Type B pancreatic cell (in vitro differentiated cells): ENCODE data around the gene SPEF1. TPM values are rescaled to one million over a fixed set of nuclear protein-coding genes. Genes with fewer than 3 reads are reported as not detected.

ENCODE experiments used
- DNase-seq: peaks from one replicate; pipeline ENCODE4 v3.0.0; 2021; ENCODE audit warnings: mixed read lengths; ENCODE audit not compliant: unreplicated experiment; ENCODE audit errors: extremely low spot score
- H3K27ac Mint-ChIP-seq: 2 replicates; pipeline ENCODE4 v1.8.0; 2021; ENCODE audit warnings: mild to moderate bottlenecking, mixed read lengths
- H3K27me3 Mint-ChIP-seq: 2 replicates; pipeline ENCODE4 v1.8.0; 2021; ENCODE audit warnings: mixed read lengths
- H3K36me3 Mint-ChIP-seq: 2 replicates; pipeline ENCODE4 v1.8.0; 2021; ENCODE audit warnings: mixed read lengths
- H3K4me1 Mint-ChIP-seq: one replicate; pipeline ENCODE4 v1.8.0; 2021; ENCODE audit warnings: mixed read lengths; ENCODE audit not compliant: unreplicated experiment
- H3K4me3 Mint-ChIP-seq: 2 replicates; pipeline ENCODE4 v1.8.0; 2021; ENCODE audit warnings: mild to moderate bottlenecking, mixed read lengths
- H3K9me3 Mint-ChIP-seq: 2 replicates; pipeline ENCODE4 v1.8.0; 2021; ENCODE audit warnings: mixed read lengths
- total RNA-seq: library from RNA; stranded (reverse); gene quantifications from 2 replicates; pipeline ENCODE4 v1.2.1, GENCODE V29; 2021; ENCODE audit warnings: low replicate concordance
- TF ChIP-seq, protein P1 (sequence below): fragments of 200-600 bp; sonication (generic); conservative IDR thresholded peaks from 2 replicates; pipeline ENCODE4 v1.5.0; 2021; ENCODE audit warnings: antibody characterized with exemption, mild to moderate bottlenecking

SPEF1 gene
- total RNA-seq, 1 donor from 2014 or later = 3.0 TPM

- DNase-seq = no peak
- Mint-ChIP-seq H3K36me3 (peaks cover 24% of the 10 kb centered on the region), H3K9me3 (no peaks in the 10 kb centered on the region), H3K27me3 (no peaks in the 10 kb centered on the region), H3K4me3 (no peak overlapping the region), H3K27ac (peak overlapping the region; percentile 48), H3K4me1 (peaks cover 32% of the 10 kb centered on the region)
- TF ChIP-seq, protein P1, sequence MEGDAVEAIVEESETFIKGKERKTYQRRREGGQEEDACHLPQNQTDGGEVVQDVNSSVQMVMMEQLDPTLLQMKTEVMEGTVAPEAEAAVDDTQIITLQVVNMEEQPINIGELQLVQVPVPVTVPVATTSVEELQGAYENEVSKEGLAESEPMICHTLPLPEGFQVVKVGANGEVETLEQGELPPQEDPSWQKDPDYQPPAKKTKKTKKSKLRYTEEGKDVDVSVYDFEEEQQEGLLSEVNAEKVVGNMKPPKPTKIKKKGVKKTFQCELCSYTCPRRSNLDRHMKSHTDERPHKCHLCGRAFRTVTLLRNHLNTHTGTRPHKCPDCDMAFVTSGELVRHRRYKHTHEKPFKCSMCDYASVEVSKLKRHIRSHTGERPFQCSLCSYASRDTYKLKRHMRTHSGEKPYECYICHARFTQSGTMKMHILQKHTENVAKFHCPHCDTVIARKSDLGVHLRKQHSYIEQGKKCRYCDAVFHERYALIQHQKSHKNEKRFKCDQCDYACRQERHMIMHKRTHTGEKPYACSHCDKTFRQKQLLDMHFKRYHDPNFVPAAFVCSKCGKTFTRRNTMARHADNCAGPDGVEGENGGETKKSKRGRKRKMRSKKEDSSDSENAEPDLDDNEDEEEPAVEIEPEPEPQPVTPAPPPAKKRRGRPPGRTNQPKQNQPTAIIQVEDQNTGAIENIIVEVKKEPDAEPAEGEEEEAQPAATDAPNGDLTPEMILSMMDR = no peak
Measured at GRCh38 chr20:3804254-3804751, 23.1 kb upstream of the SPEF1 start.

DNA sequence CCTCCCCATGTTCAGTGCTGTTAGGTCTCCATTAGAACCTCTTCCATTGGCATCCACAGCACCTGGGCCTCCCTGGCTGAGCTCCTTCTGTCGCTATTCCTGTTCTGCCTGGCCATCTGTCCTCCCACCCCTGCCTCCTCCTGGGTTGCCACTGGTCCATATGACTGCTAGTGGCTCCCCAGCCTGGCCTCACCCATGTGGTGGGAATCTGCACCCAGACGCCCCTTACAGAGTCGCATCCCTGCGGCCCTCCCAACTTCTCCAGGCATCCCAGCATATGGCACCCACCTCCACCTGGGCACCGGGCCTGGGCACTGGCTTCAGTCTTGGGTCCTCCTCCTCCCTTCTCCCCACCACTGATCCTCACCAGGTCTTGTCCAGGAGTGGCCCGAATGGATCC is 22.6 kb upstream of the SPEF1 start:
- peaks cover 24% of the 10 kb centered on the region for H3K36me3 Mint-ChIP-seq
- peak overlapping the region; percentile 48 for H3K27ac Mint-ChIP-seq
- DNase-seq = no peak
- no peaks in the 10 kb centered on the region for H3K9me3 Mint-ChIP-seq
- TF ChIP-seq, protein P1 = no peak
- H3K4me1 Mint-ChIP-seq = peaks cover 35% of the 10 kb centered on the region
- no peaks in the 10 kb centered on the region for H3K27me3 Mint-ChIP-seq
- no peak overlapping the region for H3K4me3 Mint-ChIP-seq

- peaks cover 24% of the 10 kb centered on the region for H3K36me3 Mint-ChIP-seq
Measured at GRCh38 chr20:3803289-3803688, 22.0 kb upstream of the SPEF1 start.

GRCh38 chr20:3802524-3803239 is 21.4 kb upstream of the SPEF1 start:
- Mint-ChIP-seq H3K27me3 (no peaks in the 10 kb centered on the region), H3K9me3 (no peaks in the 10 kb centered on the region), H3K4me1 (peaks cover 37% of the 10 kb centered on the region), H3K36me3 (peaks cover 24% of the 10 kb centered on the region), H3K4me3 (no peak overlapping the region), H3K27ac (peak overlapping the region; percentile 7)
- DNase-seq = no peak
- TF ChIP-seq, protein P1 = no peak

More at GRCh38 chr20:3803289-3803688, 22.0 kb upstream of the SPEF1 start:
- no peaks in the 10 kb centered on the region for H3K9me3 Mint-ChIP-seq
- DNase-seq = no peak
- H3K27me3 Mint-ChIP-seq = no peaks in the 10 kb centered on the region
- H3K4me1 Mint-ChIP-seq = peaks cover 38% of the 10 kb centered on the region
- no peak overlapping the region for H3K4me3 Mint-ChIP-seq
- TF ChIP-seq, protein P1 = no peak
- H3K27ac Mint-ChIP-seq = no peak overlapping the region

DNA sequence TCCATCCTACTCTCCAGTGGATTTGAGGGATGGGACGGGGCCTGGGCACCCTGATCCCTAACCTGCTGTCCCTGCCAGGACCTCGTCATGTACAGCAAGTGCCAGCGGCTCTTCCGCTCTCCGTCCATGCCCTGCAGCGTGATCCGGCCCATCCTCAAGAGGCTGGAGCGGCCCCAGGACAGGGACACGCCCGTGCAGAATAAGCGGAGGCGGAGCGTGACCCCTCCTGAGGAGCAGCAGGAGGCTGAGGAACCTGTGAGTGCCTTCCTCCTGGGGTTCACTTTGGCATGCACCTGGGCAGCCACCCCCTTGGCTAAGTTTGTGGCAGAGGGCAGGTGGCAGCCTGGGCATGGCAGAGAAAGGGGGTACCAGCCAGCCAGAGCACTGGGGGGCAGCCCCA is 20.6 kb upstream of the SPEF1 start:
- TF ChIP-seq, protein P1 = no peak
- no peaks in the 10 kb centered on the region for H3K27me3 Mint-ChIP-seq
- H3K4me1 Mint-ChIP-seq = peaks cover 37% of the 10 kb centered on the region
- peaks cover 24% of the 10 kb centered on the region for H3K36me3 Mint-ChIP-seq
- H3K4me3 Mint-ChIP-seq = no peak overlapping the region
- DNase-seq = no peak
- no peaks in the 10 kb centered on the region for H3K9me3 Mint-ChIP-seq
- H3K27ac Mint-ChIP-seq = no peak overlapping the region
